ENCODE results near the gene IL1RN. TPM values are rescaled to one million over a fixed set of nuclear protein-coding genes. Genes with fewer than 3 reads are reported as not detected.

IL1RN gene
- total RNA-seq, 4 donors from 2014 or later: 0.46 to 32.9 (median 2.7) TPM

DNA sequence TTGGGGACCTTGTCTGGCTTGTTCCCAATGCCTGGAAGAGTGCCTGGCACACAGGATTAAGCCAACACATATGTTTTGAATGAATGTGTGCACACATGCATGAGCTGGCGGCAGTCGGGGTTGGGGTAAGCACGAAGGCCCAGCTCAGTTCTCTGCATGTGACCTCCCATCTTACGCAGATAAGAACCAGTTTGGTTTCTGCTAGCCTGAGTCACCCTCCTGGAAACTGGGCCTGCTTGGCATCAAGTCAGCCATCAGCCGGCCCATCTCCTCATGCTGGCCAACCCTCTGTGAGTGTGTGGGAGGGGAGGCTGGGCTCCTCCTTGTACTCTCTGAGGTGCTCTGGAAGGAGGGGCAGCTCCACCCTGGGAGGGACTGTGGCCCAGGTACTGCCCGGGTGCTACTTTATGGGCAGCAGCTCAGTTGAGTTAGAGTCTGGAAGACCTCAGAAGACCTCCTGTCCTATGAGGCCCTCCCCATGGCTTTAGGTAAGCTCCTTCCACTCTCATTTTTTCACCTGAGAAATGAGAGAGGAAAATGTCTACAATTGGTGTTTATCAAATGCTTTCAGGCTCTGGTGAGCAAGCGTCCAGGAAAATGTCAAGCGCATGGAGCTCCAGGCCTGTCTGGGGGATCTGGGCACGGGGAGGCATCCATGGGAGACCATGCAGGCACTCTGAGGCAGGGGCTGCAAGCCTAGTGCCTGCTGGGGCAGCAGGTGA lies 9.7 kb upstream of the IL1RN start:
- no peak for ATAC-seq
- 78% methylated on average over 4 of the region's 9 CpGs; no CpG with 5 or more reads in 1 of the 2 donors for WGBS, 2 donors (ENCODE audit: low coverage in 1 of 2)
- Histone ChIP-seq H3K4me3 (no peak overlapping the region), H3K36me3 (no peaks in the 10 kb centered on the region), H3K4me1 (no peaks in the 10 kb centered on the region), H3K27me3 (peaks cover 3% of the 10 kb centered on the region), H3K9me3 (no peaks in the 10 kb centered on the region), H3K27ac (no peak overlapping the region)
- no peak for TF ChIP-seq POLR2A (IDR thresholded peaks at IDR 0.05)

DNA sequence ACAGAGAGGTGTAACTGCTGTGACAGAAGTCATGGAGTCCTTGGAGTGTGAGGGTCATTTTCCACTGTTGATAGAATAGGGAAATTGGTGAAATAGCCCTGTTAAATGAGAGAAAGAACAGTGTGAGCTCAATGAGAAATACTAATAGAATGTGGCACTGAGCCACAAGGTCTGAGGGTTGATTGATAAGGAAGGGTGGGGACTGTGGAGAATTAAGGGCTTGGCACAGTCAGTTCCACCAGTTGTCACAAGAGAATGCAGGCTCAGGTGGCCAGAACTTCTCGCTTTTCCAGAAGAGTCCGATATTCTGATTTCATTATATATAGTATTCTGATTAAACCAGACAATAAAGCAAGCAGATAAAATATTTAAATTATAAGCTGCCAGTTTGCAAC lies 9.1 kb upstream of the IL1RN start:
- Histone ChIP-seq H3K4me1 (no peaks in the 10 kb centered on the region), H3K36me3 (no peaks in the 10 kb centered on the region), H3K27me3 (peaks cover 9% of the 10 kb centered on the region), H3K4me3 (no peak overlapping the region), H3K27ac (no peak overlapping the region), H3K9me3 (no peaks in the 10 kb centered on the region)
- TF ChIP-seq POLR2A (IDR thresholded peaks at IDR 0.05) (no peak), EP300 (IDR thresholded peaks at IDR 0.05) (no peak), POLR2AphosphoS5 (IDR thresholded peaks at IDR 0.05) (no peak)
- TF ChIP-seq, protein P1, sequence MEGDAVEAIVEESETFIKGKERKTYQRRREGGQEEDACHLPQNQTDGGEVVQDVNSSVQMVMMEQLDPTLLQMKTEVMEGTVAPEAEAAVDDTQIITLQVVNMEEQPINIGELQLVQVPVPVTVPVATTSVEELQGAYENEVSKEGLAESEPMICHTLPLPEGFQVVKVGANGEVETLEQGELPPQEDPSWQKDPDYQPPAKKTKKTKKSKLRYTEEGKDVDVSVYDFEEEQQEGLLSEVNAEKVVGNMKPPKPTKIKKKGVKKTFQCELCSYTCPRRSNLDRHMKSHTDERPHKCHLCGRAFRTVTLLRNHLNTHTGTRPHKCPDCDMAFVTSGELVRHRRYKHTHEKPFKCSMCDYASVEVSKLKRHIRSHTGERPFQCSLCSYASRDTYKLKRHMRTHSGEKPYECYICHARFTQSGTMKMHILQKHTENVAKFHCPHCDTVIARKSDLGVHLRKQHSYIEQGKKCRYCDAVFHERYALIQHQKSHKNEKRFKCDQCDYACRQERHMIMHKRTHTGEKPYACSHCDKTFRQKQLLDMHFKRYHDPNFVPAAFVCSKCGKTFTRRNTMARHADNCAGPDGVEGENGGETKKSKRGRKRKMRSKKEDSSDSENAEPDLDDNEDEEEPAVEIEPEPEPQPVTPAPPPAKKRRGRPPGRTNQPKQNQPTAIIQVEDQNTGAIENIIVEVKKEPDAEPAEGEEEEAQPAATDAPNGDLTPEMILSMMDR (IDR thresholded peaks at IDR 0.05): no peak
- no peak for ATAC-seq
- 93 to 100% methylated on average over 2 of the region's 2 CpGs for WGBS, 2 donors (ENCODE audit: low coverage in 1 of 2)

DNA sequence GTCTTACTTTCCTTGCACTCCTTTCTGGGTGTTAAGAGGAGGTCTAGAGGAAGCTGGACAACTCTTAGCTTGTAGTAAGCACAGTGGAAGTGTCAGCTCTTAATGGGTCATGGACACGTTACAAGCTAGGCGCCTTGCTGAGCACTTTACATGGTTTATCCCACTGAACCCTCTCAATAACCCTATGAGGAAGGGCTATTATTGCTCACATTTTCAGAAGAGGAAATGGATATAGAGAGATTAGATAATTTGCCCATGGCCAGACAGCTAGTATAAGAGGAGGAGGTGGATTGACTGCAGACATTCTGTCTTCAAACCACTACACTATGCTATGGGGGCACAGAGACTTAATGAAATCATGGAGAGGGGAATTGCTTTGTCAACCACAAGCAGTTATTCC lies 8.3 kb upstream of the IL1RN start:
- Histone ChIP-seq H3K36me3 (no peaks in the 10 kb centered on the region), H3K4me3 (no peak overlapping the region), H3K27me3 (peaks cover 9% of the 10 kb centered on the region), H3K9me3 (no peaks in the 10 kb centered on the region), H3K4me1 (no peaks in the 10 kb centered on the region), H3K27ac (no peak overlapping the region)
- ATAC-seq: no peak
- TF ChIP-seq, protein P1 (IDR thresholded peaks at IDR 0.05): no peak
- TF ChIP-seq POLR2A (IDR thresholded peaks at IDR 0.05) (no peak), EP300 (IDR thresholded peaks at IDR 0.05) (no peak), POLR2AphosphoS5 (IDR thresholded peaks at IDR 0.05) (no peak)
- WGBS, 2 donors (ENCODE audit: low coverage in 1 of 2): 68% methylated on average over 2 of the region's 2 CpGs; no CpG with 5 or more reads in 1 of the 2 donors

DNA sequence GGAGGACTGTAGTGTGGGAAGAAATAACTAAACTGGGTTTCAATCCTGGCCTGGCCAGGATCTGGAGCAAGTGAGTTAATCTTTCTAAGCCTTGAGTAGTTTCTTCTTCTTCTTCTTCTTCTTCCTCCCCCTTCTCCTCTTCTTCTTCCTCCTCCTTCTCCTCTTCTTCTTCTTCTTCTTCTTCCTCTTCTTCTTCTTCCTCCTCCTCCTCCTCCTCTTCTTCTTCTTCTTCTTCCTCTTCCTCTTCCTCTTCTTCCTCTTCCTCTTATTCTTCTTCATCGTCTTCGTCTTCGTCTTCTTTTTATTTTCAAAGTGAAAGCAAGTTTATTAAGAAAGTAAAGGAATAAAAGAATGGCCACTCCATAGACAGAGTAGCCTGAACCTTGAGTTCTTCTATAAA lies 6.5 kb upstream of the IL1RN start:
- H3K27me3 ChIP-seq: peaks cover 6% of the 10 kb centered on the region
- no peaks in the 10 kb centered on the region for H3K4me1 ChIP-seq
- no peak overlapping the region for H3K27ac ChIP-seq
- WGBS, 2 donors (ENCODE audit: low coverage in 1 of 2): 92% methylated on average over 2 of the region's 3 CpGs; no CpG with 5 or more reads in 1 of the 2 donors
- H3K36me3 ChIP-seq: no peaks in the 10 kb centered on the region
- H3K9me3 ChIP-seq: no peaks in the 10 kb centered on the region
- TF ChIP-seq, protein P1 (IDR thresholded peaks at IDR 0.05): no peak
- TF ChIP-seq POLR2A (IDR thresholded peaks at IDR 0.05) (no peak), POLR2AphosphoS5 (IDR thresholded peaks at IDR 0.05) (no peak), EP300 (IDR thresholded peaks at IDR 0.05) (no peak)
- ATAC-seq: no peak
- no peak overlapping the region for H3K4me3 ChIP-seq

DNA sequence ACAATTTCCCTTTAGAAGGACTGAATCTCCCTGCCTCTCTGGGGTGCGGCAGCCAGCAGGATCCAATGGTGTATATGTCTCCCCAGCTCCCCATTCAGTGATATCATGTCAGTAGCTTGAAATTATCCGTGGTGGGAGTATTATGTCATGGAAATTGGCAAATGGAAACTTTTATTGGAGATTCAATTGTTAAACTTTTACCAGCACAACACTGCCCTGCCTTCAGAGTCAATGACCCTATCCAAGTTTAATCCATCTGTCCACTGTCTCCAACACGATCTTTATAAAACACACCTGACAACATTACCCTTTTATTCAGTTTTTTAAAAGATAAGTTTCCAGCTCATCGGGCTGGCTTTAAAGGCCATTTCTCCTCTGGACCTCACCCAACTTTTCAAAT lies 5.0 kb upstream of the IL1RN start:
- TF ChIP-seq EP300 (IDR thresholded peaks at IDR 0.05) (no peak), POLR2A (IDR thresholded peaks at IDR 0.05) (no peak)
- TF ChIP-seq, protein P1 (IDR thresholded peaks at IDR 0.05): no peak
- Histone ChIP-seq H3K4me1 (no peaks in the 10 kb centered on the region), H3K27ac (no peak overlapping the region), H3K27me3 (peaks cover 6% of the 10 kb centered on the region), H3K4me3 (no peak overlapping the region), H3K36me3 (no peaks in the 10 kb centered on the region), H3K9me3 (no peaks in the 10 kb centered on the region)
- 40 to 59% methylated on average over 3 to 4 of the region's 4 CpGs for WGBS, 2 donors (ENCODE audit: low coverage in 1 of 2)
- no peak for ATAC-seq
